GM12891 (cell line): ENCODE data around the gene AOC2.

ENCODE experiments used
- POLR2A ChIP-seq: IDR thresholded peaks from 2 replicates; pipeline ENCODE4 v1.6.1; 2011; ENCODE audit warnings: low read depth, low read length, control low read depth
- POLR2AphosphoS5 ChIP-seq: IDR thresholded peaks from 2 replicates; pipeline ENCODE4 v1.6.1; 2011; ENCODE audit warnings: low read depth, low read length, control low read depth
- POU2F2 ChIP-seq: IDR thresholded peaks from 2 replicates; pipeline ENCODE4 v1.6.1; 2011; ENCODE audit warnings: low read depth, mild to moderate bottlenecking, control low read depth, low read length, moderate library complexity
- TAF1 ChIP-seq: IDR thresholded peaks from 2 replicates; pipeline ENCODE4 v1.6.1; 2011; ENCODE audit warnings: low read depth, low read length, control low read depth

DNA sequence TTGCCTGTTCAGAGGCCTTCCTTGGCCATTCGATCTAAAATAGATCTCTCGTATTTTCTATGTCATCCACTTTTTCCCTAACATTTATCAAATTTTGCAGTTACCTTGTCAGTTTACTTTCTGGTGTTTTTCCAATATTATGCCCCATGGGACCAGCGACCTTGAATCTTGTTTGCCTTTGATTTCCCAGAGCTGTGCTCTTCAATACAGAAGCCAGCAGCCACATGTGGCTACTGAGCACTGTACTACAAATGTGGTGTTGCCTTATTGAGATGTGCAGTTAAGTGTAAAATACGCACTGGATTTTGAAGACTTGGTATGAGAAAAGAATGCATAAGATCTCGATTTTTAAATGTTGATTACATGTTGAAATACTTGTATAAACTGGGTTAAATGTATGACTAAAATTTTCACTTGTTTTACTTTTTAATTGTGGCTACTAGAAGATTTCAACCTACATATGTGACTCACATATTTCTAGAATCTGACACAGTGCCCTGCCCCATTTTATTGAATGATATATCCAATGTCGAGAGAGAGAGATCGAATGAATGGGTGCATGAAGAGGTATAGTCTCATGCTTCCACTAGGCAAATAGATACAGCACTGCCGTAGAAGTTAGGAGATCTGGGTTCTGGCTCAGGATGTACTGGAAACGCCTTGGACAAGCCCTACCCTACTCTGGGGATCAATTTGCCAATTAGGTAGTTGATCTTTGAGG is 12.0 kb upstream of the AOC2 start:
- TF ChIP-seq POLR2AphosphoS5 (no peak), POLR2A (no peak), TAF1 (no peak), POU2F2 (no peak)
